ENCODE data around the gene CNNM1.

DNA sequence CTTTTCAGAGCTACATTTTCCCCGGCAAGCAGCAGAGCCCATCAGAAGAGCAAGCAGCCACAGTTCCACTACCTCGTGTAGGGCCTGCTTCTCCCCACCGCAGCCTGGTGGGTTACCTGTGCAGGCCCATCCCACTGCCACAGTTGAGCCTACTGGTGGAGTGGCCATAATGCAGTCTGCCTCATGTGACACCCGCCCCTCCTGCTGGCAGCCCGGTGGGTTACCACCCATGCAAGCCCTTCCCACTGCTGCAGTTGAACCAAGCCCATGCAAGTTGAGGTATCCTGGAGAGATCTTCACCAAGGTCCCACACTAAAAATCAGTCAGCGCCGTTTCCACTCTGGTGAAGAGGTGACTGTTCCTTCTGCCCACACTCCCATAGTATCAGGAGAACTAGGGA, 32.1 kb upstream of the CNNM1 start:
- TF ChIP-seq, protein P1, sequence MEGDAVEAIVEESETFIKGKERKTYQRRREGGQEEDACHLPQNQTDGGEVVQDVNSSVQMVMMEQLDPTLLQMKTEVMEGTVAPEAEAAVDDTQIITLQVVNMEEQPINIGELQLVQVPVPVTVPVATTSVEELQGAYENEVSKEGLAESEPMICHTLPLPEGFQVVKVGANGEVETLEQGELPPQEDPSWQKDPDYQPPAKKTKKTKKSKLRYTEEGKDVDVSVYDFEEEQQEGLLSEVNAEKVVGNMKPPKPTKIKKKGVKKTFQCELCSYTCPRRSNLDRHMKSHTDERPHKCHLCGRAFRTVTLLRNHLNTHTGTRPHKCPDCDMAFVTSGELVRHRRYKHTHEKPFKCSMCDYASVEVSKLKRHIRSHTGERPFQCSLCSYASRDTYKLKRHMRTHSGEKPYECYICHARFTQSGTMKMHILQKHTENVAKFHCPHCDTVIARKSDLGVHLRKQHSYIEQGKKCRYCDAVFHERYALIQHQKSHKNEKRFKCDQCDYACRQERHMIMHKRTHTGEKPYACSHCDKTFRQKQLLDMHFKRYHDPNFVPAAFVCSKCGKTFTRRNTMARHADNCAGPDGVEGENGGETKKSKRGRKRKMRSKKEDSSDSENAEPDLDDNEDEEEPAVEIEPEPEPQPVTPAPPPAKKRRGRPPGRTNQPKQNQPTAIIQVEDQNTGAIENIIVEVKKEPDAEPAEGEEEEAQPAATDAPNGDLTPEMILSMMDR (IDR thresholded peaks at IDR 0.05) = no peak
- TF ChIP-seq POLR2AphosphoS5 (IDR thresholded peaks at IDR 0.05) (no peak), POLR2A (IDR thresholded peaks at IDR 0.05) (no peak)
